H1 (cell line): ENCODE data around the gene SMYD5. TPM values are rescaled to one million over a fixed set of nuclear protein-coding genes. Genes with fewer than 3 reads are reported as not detected.

ENCODE experiments used
- CTCF ChIA-PET: fragments of 300-600 bp; sonication (Branson Sonifier 250); formaldehyde crosslinking; loops from one replicate; lab custom pipeline; 2021; ENCODE audit not compliant: partially characterized antibody; lab: Charles Lee
- POLR2A ChIA-PET: fragments of 300-600 bp; sonication (Branson Sonifier 250); formaldehyde crosslinking; loops from one replicate; lab custom pipeline; 2021; ENCODE audit warnings: inconsistent platforms; ENCODE audit not compliant: partially characterized antibody; lab: Charles Lee
- DNase-seq, 2 experiments: peaks; one replicate each; pipeline versions ENCODE4 v3.0.0 to v3.0.0-alpha.2; 2010 to 2022; ENCODE audit warnings: low spot score in 2 of 2, low read depth in 1 of 2, mixed read lengths in 1 of 2
- FAIRE-seq: peaks from 2 replicates; lab custom pipeline; 2011; peaks lifted over from hg19 to GRCh38; lab: Jason Lieb, UNC
- H2AFZ ChIP-seq: 2 replicates; pipeline ENCODE4 v1.8.1; 2012; ENCODE audit warnings: low read length, inconsistent platforms
- H2AK5ac ChIP-seq: 2 replicates; pipeline ENCODE4 v1.6.1; 2013; ENCODE audit warnings: low read depth, low read length
- H2BK120ac ChIP-seq: replicated peaks from 2 replicates; pipeline ENCODE3; 2013; ENCODE audit warnings: low read depth, low read length, inconsistent platforms
- H2BK12ac ChIP-seq: 2 replicates; pipeline ENCODE4 v1.6.1; 2013; ENCODE audit warnings: low read depth, low read length
- H2BK15ac ChIP-seq: 2 replicates; pipeline ENCODE4 v1.6.1; 2013; ENCODE audit warnings: low read length
- H2BK20ac ChIP-seq: 2 replicates; pipeline ENCODE4 v1.6.1; 2013; ENCODE audit warnings: low read length
- H2BK5ac ChIP-seq: 2 replicates; pipeline ENCODE4 v1.6.1; 2013; ENCODE audit warnings: low read depth, low read length
- H3K14ac ChIP-seq: 2 replicates; pipeline ENCODE4 v1.6.1; 2013; ENCODE audit warnings: inconsistent platforms; ENCODE audit not compliant: insufficient read length
- H3K18ac ChIP-seq: 2 replicates; pipeline ENCODE4 v1.6.1; 2013; ENCODE audit warnings: low read length; ENCODE audit errors: extremely low read depth
- H3K23ac ChIP-seq: 2 replicates; pipeline ENCODE4 v1.6.1; 2013; ENCODE audit warnings: inconsistent platforms; ENCODE audit not compliant: insufficient read length
- H3K23me2 ChIP-seq: 2 replicates; pipeline ENCODE4 v1.6.1; 2013; ENCODE audit warnings: low read depth, low read length
- H3K27ac ChIP-seq: 2 replicates; pipeline ENCODE4 v1.6.1; 2011; ENCODE audit warnings: low read depth, low read length, inconsistent platforms
- H3K27me3 ChIP-seq, 4 experiments: replicated peaks in 1 of 4; 1 replicate in 1 of 4; 2 replicates in 3 of 4; pipeline versions ENCODE4 v1.6.1 to v1.8.1; 2011 to 2013; ENCODE audit warnings: low read length in 3 of 4, mild to moderate bottlenecking in 3 of 4, inconsistent platforms in 2 of 4, mixed read lengths in 2 of 4, moderate library complexity in 1 of 4; ENCODE audit not compliant: control insufficient read depth in 3 of 4, insufficient read depth in 3 of 4; ENCODE audit errors: extremely low read depth in 1 of 4
- H3K36me3 ChIP-seq, 4 experiments: 2 replicates each; pipeline versions ENCODE4 v1.6.1 to v1.8.1; 2011 to 2013; ENCODE audit warnings: mild to moderate bottlenecking in 4 of 4, low read length in 3 of 4, moderate library complexity in 2 of 4, control low read depth in 1 of 4, inconsistent platforms in 1 of 4; ENCODE audit not compliant: insufficient read depth in 4 of 4, control insufficient read depth in 2 of 4
- H3K4ac ChIP-seq: replicated peaks from 2 replicates; pipeline ENCODE3; 2013; ENCODE audit warnings: low read length, low read depth, mixed read lengths, inconsistent platforms; ENCODE audit not compliant: insufficient read length
- H3K4me1 ChIP-seq, 4 experiments: replicated peaks in 1 of 4; 1 replicate in 1 of 4; 2 replicates in 3 of 4; pipeline versions ENCODE4 v1.6.1 to v1.8.1; 2011 to 2013; ENCODE audit warnings: low read length in 3 of 4, inconsistent platforms in 2 of 4, mixed read lengths in 1 of 4; ENCODE audit not compliant: insufficient read depth in 4 of 4, control insufficient read depth in 3 of 4
- H3K4me2 ChIP-seq, 2 experiments: 2 replicates each; pipeline versions ENCODE4 v1.6.1 to v1.8.1; 2011 to 2013; ENCODE audit warnings: low read depth in 2 of 2, low read length in 2 of 2, control low read depth in 1 of 2, inconsistent platforms in 1 of 2, mild to moderate bottlenecking in 1 of 2; ENCODE audit not compliant: insufficient read depth in 1 of 2
- H3K4me3 ChIP-seq, 4 experiments: fragments of 200-600, 300-600 bp in 1 of 4; sonication (generic), shearing (Covaris generic), sonication (Bioruptor Twin) in 1 of 4; 2 replicates each; pipeline versions ENCODE4 v1.5.1 to v1.8.1; 2011 to 2016; ENCODE audit warnings: low read length in 4 of 4, low read depth in 3 of 4, control low read depth in 2 of 4, inconsistent platforms in 2 of 4, mild to moderate bottlenecking in 2 of 4, mixed read lengths in 1 of 4, moderate library complexity in 1 of 4; ENCODE audit not compliant: insufficient read depth in 2 of 4; ENCODE audit errors: extremely low read depth in 1 of 4
- H3K56ac ChIP-seq: replicated peaks from 2 replicates; pipeline ENCODE3; 2013; ENCODE audit warnings: low read depth, mild to moderate bottlenecking, mixed read lengths, low read length, inconsistent platforms; ENCODE audit not compliant: insufficient read length
- H3K79me1 ChIP-seq: 2 replicates; pipeline ENCODE4 v1.6.1; 2013; ENCODE audit warnings: low read depth, low read length, control low read depth
- H3K79me2 ChIP-seq, 2 experiments: 2 replicates each; pipeline versions ENCODE4 v1.6.1 to v1.8.1; 2012 to 2013; ENCODE audit warnings: low read length in 2 of 2, mild to moderate bottlenecking in 2 of 2, inconsistent platforms in 1 of 2; ENCODE audit not compliant: insufficient read depth in 2 of 2, control insufficient read depth in 1 of 2
- H3K9ac ChIP-seq, 4 experiments: replicated peaks in 1 of 4; 1 replicate in 1 of 4; 2 replicates in 3 of 4; pipeline versions ENCODE4 v1.6.1 to v1.8.1; 2011 to 2013; ENCODE audit warnings: low read depth in 3 of 4, low read length in 3 of 4, control low read depth in 2 of 4, mild to moderate bottlenecking in 2 of 4, moderate library complexity in 2 of 4, inconsistent platforms in 1 of 4; ENCODE audit errors: extremely low read depth in 1 of 4
- H3K9me3 ChIP-seq, 2 experiments: 2 replicates each; pipeline versions ENCODE4 v1.6.1 to v1.8.1; 2012 to 2013; ENCODE audit warnings: mild to moderate bottlenecking in 2 of 2, moderate library complexity in 2 of 2, control low read depth in 1 of 2, inconsistent platforms in 1 of 2, low read depth in 1 of 2, low read length in 1 of 2, mixed read lengths in 1 of 2; ENCODE audit not compliant: insufficient read depth in 2 of 2
- H4K20me1 ChIP-seq, 2 experiments: replicated peaks in 1 of 2; 2 replicates each; pipeline versions ENCODE3 to v1.8.1; 2011 to 2013; ENCODE audit warnings: inconsistent platforms in 2 of 2, low read length in 2 of 2, mild to moderate bottlenecking in 1 of 2; ENCODE audit not compliant: insufficient read depth in 2 of 2, control insufficient read depth in 1 of 2
- H4K5ac ChIP-seq: 2 replicates; pipeline ENCODE4 v1.6.1; 2013; ENCODE audit warnings: low read length, low read depth, mixed read lengths, inconsistent platforms; ENCODE audit not compliant: insufficient read length
- H4K8ac ChIP-seq: 2 replicates; pipeline ENCODE4 v1.8.0; 2013; ENCODE audit warnings: mild to moderate bottlenecking, moderate library complexity, low read length, inconsistent platforms; ENCODE audit not compliant: insufficient read depth; ENCODE audit errors: extremely low read depth
- H4K91ac ChIP-seq: replicated peaks from 2 replicates; pipeline ENCODE3; 2013; ENCODE audit warnings: low read length, mixed read lengths, inconsistent platforms; ENCODE audit not compliant: insufficient read length
- ATF3 ChIP-seq: IDR thresholded peaks from 2 replicates; pipeline ENCODE4 v1.6.1; 2011; ENCODE audit warnings: low read depth, mild to moderate bottlenecking, low read length; ENCODE audit not compliant: insufficient read depth
- BCL11A ChIP-seq, 2 experiments: IDR thresholded peaks; one replicate each; pipeline ENCODE4 v1.6.1; 2011; ENCODE audit warnings: low read depth in 2 of 2, low read length in 2 of 2, mild to moderate bottlenecking in 2 of 2
- CBX5 ChIP-seq: fragments of 300-800, 300-1000 bp; sonication (generic); IDR thresholded peaks from 2 replicates; pipeline ENCODE4 v1.7.1; 2016; ENCODE audit warnings: antibody characterized with exemption, low read length, low read depth
- E2F6 ChIP-seq: IDR thresholded peaks from 2 replicates; pipeline ENCODE4 v1.6.1; 2012; ENCODE audit warnings: inconsistent platforms
- EGR1 ChIP-seq: IDR thresholded peaks from 2 replicates; pipeline ENCODE4 v1.6.1; 2011; ENCODE audit warnings: low read depth, low read length, borderline replicate concordance
- MAFK ChIP-seq: IDR thresholded peaks from 2 replicates; pipeline ENCODE4 v1.6.1; 2012; ENCODE audit warnings: low read depth, mild to moderate bottlenecking, improper control_type of control experiment, low read length
- PHF8 ChIP-seq: fragments of 200-600 bp; sonication (generic); conservative IDR thresholded peaks from 2 replicates; pipeline ENCODE4 v1.7.1; 2012; ENCODE audit warnings: low read depth, mild to moderate bottlenecking, inconsistent platforms, low read length, moderate library complexity
- POLR2A ChIP-seq, 2 experiments: IDR thresholded peaks; 1 replicate in 1 of 2; 2 replicates in 1 of 2; pipeline ENCODE4 v1.6.1; 2011; ENCODE audit warnings: low read depth in 2 of 2, low read length in 2 of 2, mild to moderate bottlenecking in 2 of 2; ENCODE audit errors: control extremely low read depth in 1 of 2
- SP2 ChIP-seq: IDR thresholded peaks from 2 replicates; pipeline ENCODE4 v1.6.1; 2012; ENCODE audit warnings: mild to moderate bottlenecking, low read length, inconsistent platforms
- SRF ChIP-seq: IDR thresholded peaks from 2 replicates; pipeline ENCODE4 v1.6.1; 2011; ENCODE audit warnings: mild to moderate bottlenecking, low read depth, low read length, moderate library complexity
- TAF1 ChIP-seq: IDR thresholded peaks from 2 replicates; pipeline ENCODE4 v1.6.1; 2011; ENCODE audit warnings: mild to moderate bottlenecking, low read depth, low read length
- polyA plus RNA-seq, 7 experiments: library from polyadenylated mRNA; depleted of rRNA in 3 of 7; stranded (reverse) in 5 of 7; unstranded in 2 of 7; fragments of >200 nt in 5 of 7; fragments of 200-250 nt in 2 of 7; gene quantifications; 1 replicate in 5 of 7; 2 replicates in 1 of 7; 4 replicates in 1 of 7; pipeline versions ENCODE4 v1.2.1 to v1.2.3, GENCODE V29; 2011 to 2013; ENCODE audit warnings: missing spikeins in 2 of 7, mixed read lengths in 2 of 7
- total RNA-seq: library from RNA; stranded (reverse); fragmentation: NEBNext Ultra II Directional; extraction: Animal tissue kit (Norgen Biotek cat#: 25700); gene quantifications from 2 replicates; pipeline ENCODE4 v1.2.1, GENCODE V29; 2021

The SMYD5 gene
- total and polyA plus RNA-seq, 2 of the 8 experiments (the other 6 are each of a cell fraction or from before 2014, with no cell fraction given) = 35.2 to 56.7 TPM

- POLR2A ChIA-PET = no interaction called here
- no peak overlapping the region for H4K91ac ChIP-seq
- H2BK20ac ChIP-seq = no peak overlapping the region
- no peak overlapping the region for H3K14ac ChIP-seq
- no peak overlapping the region for H3K23ac ChIP-seq
- peaks cover 5% of the 10 kb centered on the region for H3K23me2 ChIP-seq
- no peak overlapping the region for H3K4ac ChIP-seq
- no peak overlapping the region for H3K56ac ChIP-seq
- H3K36me3 ChIP-seq = no peaks in the 10 kb centered on the region
- no peaks in the 10 kb centered on the region for H3K79me2 ChIP-seq
- no peaks in the 10 kb centered on the region for H3K9me3 ChIP-seq
- no peak overlapping the region for H3K4me3 ChIP-seq
- H3K27me3 ChIP-seq = peaks cover 0 to 14% (median 8%) of the 10 kb centered on the region in 4 experiments; a peak in 6 of 7 replicates
- no peak overlapping the region for H3K18ac ChIP-seq
- H2AK5ac ChIP-seq = no peak overlapping the region
- no peak for DNase-seq
- H2BK120ac ChIP-seq = no peak overlapping the region
- H3K4me1 ChIP-seq = no peaks in the 10 kb centered on the region; a peak in 2 of 7 replicates
- H3K79me1 ChIP-seq = no peaks in the 10 kb centered on the region
- no peak overlapping the region for H3K9ac ChIP-seq
- no peak overlapping the region for H3K4me2 ChIP-seq
- no peak overlapping the region for H2AFZ ChIP-seq
- no peak for FAIRE-seq
- no peak overlapping the region for H4K5ac ChIP-seq
- no peak overlapping the region for H2BK5ac ChIP-seq
- H3K27ac ChIP-seq = no peak overlapping the region
- TF ChIP-seq POLR2A (IDR thresholded peaks at IDR 0.05; ENCODE audit: control extremely low read depth in 1 of 2, low read depth in 2 of 2, low read length in 2 of 2) = no peak
- no peak for TF ChIP-seq MAFK
- no peak for TF ChIP-seq TAF1
- no peak for TF ChIP-seq ATF3
- no peak for TF ChIP-seq EGR1
- no peak for TF ChIP-seq SP2
- no peak for TF ChIP-seq PHF8
- no peak for TF ChIP-seq CBX5
- TF ChIP-seq E2F6 = no peak
- TF ChIP-seq BCL11A (IDR thresholded peaks at IDR 0.05; ENCODE audit: low read depth in 2 of 2, low read length in 2 of 2) = no peak
- TF ChIP-seq SRF = no peak
- TF ChIP-seq, all 59 proteins: peak for 0
- CTCF ChIA-PET = interaction anchor here (0.9 kb wide), 1 partner anchor 13 kb away, joined by 3 read pairs; no protein-coding TSS in a partner anchor
- H4K20me1 ChIP-seq = no peaks in the 10 kb centered on the region
- no peak overlapping the region for H4K8ac ChIP-seq
- H2BK15ac ChIP-seq = no peak overlapping the region
- no peak overlapping the region for H2BK12ac ChIP-seq
These were observed 16.5 kb upstream of the SMYD5 start for GRCh38 chr2:73197579-73197978.
